GM21825 (cell line): ENCODE data around the gene KRTAP4-9.
"Not testable (repeated sequence)": the region's sequence is repeated elsewhere in the genome, so short reads cannot be mapped to it uniquely, and the experiment has no call there.

ENCODE experiments used
- ATAC-seq: cut with Tn5 transposase; IDR thresholded peaks from one replicate; pipeline ENCODE4 v1.9.1; 2021; ENCODE audit warnings: mild to moderate bottlenecking, moderate library complexity; ENCODE audit not compliant: unreplicated experiment

KRTAP4-9 gene

DNA sequence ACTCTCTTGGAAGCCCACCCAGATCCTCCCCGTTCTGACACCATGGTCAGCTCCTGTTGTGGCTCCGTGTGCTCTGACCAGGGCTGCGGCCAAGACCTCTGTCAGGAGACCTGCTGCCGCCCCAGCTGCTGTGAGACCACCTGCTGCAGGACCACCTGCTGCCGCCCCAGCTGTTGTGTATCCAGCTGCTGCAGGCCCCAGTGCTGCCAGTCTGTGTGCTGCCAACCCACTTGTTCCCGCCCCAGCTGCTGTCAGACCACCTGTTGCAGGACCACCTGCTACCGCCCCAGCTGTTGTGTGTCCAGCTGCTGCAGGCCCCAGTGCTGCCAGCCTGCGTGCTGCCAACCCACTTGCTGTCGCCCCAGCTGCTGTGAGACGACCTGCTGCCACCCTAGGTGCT is at the start of gene KRTAP4-9:
KRTAP4-9 (plus strand) TSS at position 43 of the 400 bp plus-strand sequence; CDS start at position 43, 0 bp downstream.
- not testable (repeated sequence) for ATAC-seq

GRCh38 chr17:41057547-41057946 is 47.6 kb upstream of the KRTAP4-9 start:
- ATAC-seq, result no peak

DNA sequence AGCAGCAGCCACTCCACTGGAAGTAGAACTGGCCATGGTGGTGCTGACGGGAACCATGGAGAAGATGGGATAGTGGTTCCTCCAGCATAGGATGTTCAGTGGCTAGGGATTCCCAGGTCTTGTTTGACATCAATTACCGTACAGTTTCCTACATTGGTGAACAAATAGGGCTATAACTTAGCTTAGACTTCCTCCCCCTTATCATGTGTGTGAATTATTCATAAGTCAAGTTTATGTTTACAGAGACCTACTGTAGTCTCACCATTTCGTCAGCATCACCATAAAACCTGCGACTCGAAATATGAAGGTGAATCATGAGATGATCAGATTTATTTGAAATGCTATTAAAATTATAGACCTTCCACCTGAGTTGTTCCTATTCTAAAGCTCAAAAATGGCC is 46.4 kb upstream of the KRTAP4-9 start:
- ATAC-seq, result no peak

DNA sequence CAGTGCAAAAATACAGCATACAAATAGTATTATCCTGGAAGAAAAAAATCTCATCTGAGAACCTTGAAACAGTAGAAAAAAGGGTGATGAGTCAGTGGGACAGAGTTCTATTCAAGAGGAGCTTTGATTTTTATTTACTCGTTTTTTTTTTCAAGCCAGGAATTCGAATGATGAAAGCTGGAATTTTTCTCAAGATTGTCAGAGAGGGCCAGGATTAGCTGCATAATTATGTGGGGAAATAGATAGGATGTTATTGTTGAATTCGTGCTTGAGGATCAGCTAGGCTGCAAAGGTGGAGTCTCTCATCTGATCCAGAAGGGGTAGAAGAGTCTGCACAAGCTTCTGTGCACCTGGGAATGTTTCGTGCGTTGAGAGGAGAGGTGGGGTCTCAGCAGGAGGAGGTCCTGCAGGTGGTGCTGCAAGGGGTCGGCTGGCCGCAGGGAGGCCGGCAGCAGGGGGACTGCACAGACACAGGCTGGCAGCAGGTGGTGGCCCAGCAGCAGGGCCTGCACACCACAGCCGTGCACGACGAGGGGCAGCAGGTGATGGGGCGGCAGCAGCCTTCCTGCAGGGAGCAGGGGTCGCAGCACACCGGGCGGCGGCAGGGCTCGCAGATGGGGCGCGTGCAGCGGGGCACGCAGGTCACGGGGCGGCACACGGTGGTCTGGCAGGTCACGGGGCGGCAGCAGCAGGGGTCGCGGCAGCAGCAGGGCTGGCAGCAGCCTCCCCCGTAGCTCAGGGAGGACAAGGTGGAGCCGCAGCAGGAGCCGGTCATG is 45.7 kb upstream of the KRTAP4-9 start:
- ATAC-seq, result not testable (repeated sequence)

- no peak for ATAC-seq
Observed at GRCh38 chr17:41060052-41060604, 45.1 kb upstream of the KRTAP4-9 start, which contains the start of gene KRTAP2-3. TSS of gene KRTAP2-3 (minus strand) at chr17:41060114. CDS start at chr17:41060050, 64 bp downstream.

GRCh38 chr17:41061964-41062363 is 43.2 kb upstream of the KRTAP4-9 start:
- ATAC-seq, result no peak

DNA sequence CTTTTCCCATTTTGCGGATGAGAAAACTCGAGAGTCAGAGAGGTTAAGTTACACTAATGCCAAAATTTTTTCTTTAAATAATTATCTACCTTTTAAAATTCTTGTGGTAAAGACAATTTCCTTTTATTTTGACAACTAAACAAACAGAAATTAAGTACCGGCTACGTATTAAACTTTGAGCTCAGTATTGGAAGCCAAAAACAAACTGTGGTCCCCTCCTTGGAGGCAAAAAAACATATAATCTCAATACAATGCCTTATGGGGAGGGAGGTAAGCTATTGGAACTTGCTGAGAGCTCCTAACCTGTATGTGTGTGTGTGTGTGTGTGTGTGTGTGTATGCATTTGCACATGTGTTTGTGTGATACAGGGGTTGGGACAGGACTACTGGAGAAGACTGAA is 41.7 kb upstream of the KRTAP4-9 start:
- no peak for ATAC-seq

DNA sequence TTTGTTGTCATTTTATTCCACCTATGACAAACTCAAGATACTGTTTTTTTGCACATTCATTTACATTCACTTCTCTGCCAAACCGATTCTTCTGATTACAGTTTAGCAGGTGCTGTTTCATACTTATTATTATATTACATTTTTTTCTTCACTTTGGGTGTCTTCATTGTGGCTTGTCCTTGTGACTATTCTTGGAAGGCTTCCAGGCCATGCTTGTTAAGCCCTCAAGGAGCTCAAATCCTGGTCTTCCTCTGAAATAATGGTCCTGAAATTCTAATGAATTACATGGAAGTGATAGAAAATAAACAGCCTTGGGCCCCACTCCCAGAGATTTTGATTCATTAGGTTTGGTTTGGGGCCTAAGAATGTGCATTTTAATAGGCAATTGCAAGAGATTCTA is 40.9 kb upstream of the KRTAP4-9 start:
- ATAC-seq, result no peak

DNA sequence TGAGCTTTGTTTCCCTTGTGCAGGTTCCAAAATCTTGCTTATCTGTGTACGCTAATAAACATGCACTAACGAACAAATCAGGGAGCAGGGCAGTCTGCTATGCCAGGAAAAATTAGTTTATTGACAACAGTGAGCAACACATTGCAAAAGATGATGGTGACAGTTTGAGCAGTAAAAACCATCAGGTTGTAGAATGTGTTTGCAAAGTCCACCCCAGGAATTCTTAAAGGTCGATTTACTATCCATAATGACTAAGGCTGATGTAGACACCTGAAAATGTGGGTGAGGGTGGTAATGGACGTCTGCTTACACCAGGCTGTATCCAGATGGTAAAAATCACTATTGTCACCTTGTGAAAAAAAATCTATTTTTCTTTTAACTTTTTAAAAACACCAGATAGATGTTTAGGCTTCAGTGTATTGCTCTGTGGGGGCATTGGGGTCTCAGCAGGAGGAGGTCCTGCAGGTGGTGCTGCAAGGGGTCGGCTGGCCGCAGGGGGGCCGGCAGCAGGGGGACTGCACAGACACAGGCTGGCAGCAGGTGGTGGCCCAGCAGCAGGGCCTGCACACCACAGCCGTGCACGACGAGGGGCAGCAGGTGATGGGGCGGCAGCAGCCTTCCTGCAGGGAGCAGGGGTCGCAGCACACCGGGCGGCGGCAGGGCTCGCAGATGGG is 40.0 kb upstream of the KRTAP4-9 start:
- ATAC-seq, result not testable (repeated sequence)

GRCh38 chr17:41065829-41066624 is 39.2 kb upstream of the KRTAP4-9 start, which contains the start of gene KRTAP2-4:
TSS of gene KRTAP2-4 (minus strand) at chr17:41065879. CDS start at chr17:41065845, 34 bp downstream.
- ATAC-seq, result no peak

DNA sequence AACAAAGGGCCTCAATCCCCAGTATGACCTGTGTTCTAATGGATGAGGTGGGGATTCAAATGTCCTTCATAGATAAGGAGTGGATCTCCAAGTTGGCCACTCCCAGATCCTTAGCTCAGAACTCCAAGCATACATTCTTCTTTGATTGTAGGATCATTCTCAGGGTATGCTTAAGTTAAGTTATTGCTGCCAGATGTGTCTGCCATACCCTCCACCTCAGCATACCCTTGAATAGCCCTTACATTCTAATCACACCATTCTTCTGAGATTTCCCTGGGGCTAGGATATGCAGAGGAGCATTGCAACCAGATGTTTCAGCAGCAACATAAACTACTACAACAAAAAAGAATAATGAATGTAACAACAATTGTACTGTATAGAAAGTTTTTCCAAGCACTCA is 37.9 kb upstream of the KRTAP4-9 start:
- ATAC-seq, result no peak

GRCh38 chr17:41069031-41069430 is 36.2 kb upstream of the KRTAP4-9 start:
- no peak for ATAC-seq

- no peak for ATAC-seq
Observed at GRCh38 chr17:41071606-41072360, 33.4 kb upstream of the KRTAP4-9 start.

DNA sequence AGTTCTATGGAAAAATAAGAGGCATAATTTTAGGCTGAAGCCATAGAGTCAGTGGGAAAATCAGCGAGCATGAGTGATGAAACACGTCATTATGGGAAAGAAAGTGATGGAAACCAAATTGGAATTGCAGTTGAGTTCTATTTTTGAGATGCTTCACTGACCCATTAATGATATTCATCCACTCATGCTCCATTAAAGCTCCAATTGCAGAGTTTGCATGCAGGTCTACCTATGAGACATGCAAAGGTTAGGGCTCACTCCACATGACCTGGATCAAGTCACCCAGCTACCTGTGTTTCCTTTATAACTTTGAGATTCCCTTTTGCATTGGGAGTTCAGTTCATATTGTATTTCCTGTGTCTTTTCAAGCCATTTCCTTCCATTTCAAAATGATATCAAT is 31.5 kb upstream of the KRTAP4-9 start:
- ATAC-seq, result no peak

DNA sequence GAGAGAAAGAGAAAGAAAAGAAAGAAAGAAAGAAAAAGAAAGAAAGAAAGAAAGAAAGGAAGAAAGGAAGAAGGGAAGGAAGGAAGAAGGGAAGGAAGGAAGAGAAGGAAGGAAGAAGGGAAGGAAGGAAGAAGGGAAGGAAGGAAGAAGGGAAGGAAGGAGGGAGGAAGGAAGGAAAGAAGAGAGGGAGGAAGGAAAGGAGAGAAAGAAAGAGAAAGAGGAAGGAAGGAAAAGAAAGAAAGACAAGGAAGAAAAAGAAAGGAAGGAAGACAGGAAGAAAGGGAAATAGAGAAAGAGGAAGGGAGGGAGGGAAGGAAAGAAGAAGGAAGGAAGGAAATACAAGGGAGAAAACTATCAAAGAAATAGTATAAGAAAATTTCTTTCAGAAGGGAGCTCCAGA is 28.4 kb upstream of the KRTAP4-9 start:
- ATAC-seq, result no peak

GRCh38 chr17:41082626-41083025 is 22.6 kb upstream of the KRTAP4-9 start:
- no peak for ATAC-seq

- ATAC-seq, result not testable (repeated sequence)
Observed at GRCh38 chr17:41083427-41083826, 21.8 kb upstream of the KRTAP4-9 start.

- ATAC-seq, result not testable (repeated sequence)
Observed at GRCh38 chr17:41084100-41084856, 20.9 kb upstream of the KRTAP4-9 start, which contains the start of gene KRTAP4-7. TSS of gene KRTAP4-7 (plus strand) at chr17:41084150. CDS start at chr17:41084207, 57 bp downstream.

- ATAC-seq, result not testable (repeated sequence)
Observed at GRCh38 chr17:41088760-41089352, 16.3 kb upstream of the KRTAP4-9 start.
